Gastrocnemius medialis (tissue), 4 donors: ENCODE results near the gene PPP3CA.

Experiments used
- CTCF ChIP-seq, 5 experiments: fragments of 450-650 bp in 3 of 5; fragments of 200-600 bp in 2 of 5; sonication (generic) in 2 of 5; IDR thresholded peaks in 4 of 5; conservative IDR thresholded peaks in 1 of 5; 1 replicate in 4 of 5; 2 replicates in 1 of 5; pipeline ENCODE4 v1.5.1; 2016 to 2019; ENCODE audit warnings: antibody characterized with exemption in 5 of 5, mild to moderate bottlenecking in 3 of 5, moderate library complexity in 3 of 5
- POLR2A ChIP-seq, 2 donors: fragments of 450-650 bp; IDR thresholded peaks; one replicate each; pipeline ENCODE4 v1.6.1; 2017; ENCODE audit warnings: antibody characterized with exemption in 2 of 2, mild to moderate bottlenecking in 2 of 2, moderate library complexity in 2 of 2

- no peak for TF ChIP-seq CTCF (IDR thresholded peaks at IDR 0.05 in 4 of 5, conservative IDR thresholded peaks at IDR 0.05 in 1 of 5)
- no peak for TF ChIP-seq POLR2A (IDR thresholded peaks at IDR 0.05)
These were observed 56.1 kb downstream of the PPP3CA start for GRCh38 chr4:101291198-101291597.
